IPS-NIHi7 (cell line): ENCODE measurements around the gene PGM3.
"Not testable (repeated sequence)": the region's sequence is repeated elsewhere in the genome, so short reads cannot be mapped to it uniquely, and the experiment has no call there.

ENCODE experiments used
- DNase-seq: peaks from one replicate; pipeline ENCODE4 v3.0.0; 2012; ENCODE audit warnings: mixed read lengths; ENCODE audit errors: extremely low spot score

PGM3 gene, protein sequence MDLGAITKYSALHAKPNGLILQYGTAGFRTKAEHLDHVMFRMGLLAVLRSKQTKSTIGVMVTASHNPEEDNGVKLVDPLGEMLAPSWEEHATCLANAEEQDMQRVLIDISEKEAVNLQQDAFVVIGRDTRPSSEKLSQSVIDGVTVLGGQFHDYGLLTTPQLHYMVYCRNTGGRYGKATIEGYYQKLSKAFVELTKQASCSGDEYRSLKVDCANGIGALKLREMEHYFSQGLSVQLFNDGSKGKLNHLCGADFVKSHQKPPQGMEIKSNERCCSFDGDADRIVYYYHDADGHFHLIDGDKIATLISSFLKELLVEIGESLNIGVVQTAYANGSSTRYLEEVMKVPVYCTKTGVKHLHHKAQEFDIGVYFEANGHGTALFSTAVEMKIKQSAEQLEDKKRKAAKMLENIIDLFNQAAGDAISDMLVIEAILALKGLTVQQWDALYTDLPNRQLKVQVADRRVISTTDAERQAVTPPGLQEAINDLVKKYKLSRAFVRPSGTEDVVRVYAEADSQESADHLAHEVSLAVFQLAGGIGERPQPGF

DNA sequence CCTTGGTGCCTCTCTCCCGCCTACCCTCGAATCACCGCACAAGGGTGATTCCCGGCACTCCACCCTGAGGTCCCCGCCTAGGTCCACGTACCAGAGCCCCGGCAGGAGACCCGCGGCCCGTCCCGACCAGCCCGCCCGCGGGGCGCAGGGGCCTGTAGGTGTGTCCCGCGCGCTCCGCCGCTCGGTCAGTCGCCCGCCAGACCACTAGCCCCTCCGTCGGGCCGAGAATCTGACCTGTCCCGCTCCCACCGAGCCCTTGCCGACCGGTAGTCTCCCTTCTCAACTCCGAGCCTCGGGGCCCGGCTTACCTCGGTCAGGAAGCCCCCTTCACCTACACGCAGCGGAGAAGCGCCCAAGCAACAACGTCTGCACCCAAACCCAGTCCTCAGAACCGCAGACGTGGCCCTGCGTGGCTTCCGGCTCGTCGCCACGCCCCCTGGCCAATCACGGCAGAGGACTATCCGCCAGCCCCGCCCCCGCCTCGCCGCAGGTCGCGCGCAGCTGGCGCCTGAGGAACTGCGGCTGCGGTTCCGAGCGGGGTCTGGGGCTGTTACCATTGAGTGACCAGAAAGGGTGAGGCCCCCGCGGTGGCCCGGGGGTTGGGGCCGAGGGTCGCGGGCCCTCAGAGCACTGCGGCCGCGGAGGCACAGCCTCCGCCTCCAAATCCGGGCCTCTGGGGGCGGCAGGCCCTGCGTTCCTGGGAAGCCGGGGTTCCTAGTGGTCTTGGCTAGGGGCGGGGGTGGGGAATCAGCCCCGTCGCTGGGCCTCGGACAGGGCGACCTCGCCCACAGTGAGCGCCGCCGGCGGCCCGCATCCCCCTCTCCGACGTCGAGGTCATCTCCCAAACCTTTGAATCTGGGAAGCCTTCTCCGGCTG lies at the start of gene PGM3, which contains the start of gene RWDD2A:
PGM3 (minus strand) TSS at position 395 of the 876 bp plus-strand sequence. CDS start 2,253 bp downstream, outside the sequence.
RWDD2A (plus strand) TSS at position 487 of the 876 bp plus-strand sequence. CDS start 1,095 bp downstream, outside the sequence.
- DNase-seq = peak; percentile 98

DNA sequence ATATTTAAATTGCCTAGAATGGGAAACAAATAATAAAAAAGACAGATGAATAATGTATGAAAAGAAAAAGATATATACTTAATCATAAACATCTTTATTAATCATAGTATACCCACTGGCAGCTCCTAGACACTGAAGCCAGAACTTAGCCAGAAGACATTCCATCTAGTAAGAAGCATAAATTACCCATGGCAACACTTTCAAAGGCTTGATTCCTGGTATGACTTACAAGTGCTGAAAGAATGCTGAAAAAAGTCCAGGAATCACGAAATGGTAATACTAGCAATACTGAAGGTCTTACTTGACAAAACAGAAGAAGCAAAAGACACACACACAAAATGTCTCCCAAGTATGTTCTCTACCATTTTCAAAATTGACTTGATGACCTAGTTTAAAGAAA lies 38.1 kb upstream of the PGM3 start:
- no peak for DNase-seq

DNA sequence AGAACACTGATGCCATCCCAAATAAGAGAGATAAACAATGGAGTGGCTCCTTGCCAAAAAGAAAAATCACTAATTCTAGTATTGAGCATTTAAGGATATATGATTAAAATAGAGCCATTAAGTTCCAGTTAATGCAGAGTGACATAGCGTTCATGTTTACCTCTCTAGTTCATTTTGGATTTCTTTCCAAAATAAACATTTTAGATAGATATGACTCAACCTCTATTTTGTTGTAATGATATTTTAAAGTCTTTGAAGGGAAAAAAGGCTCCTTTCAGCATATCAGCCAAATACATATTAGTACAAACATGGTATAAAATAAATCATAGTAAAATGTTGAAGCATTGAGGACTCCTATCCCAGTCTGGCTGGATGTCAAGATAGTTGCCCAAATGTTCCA lies 33.5 kb upstream of the PGM3 start:
- no peak for DNase-seq

DNA sequence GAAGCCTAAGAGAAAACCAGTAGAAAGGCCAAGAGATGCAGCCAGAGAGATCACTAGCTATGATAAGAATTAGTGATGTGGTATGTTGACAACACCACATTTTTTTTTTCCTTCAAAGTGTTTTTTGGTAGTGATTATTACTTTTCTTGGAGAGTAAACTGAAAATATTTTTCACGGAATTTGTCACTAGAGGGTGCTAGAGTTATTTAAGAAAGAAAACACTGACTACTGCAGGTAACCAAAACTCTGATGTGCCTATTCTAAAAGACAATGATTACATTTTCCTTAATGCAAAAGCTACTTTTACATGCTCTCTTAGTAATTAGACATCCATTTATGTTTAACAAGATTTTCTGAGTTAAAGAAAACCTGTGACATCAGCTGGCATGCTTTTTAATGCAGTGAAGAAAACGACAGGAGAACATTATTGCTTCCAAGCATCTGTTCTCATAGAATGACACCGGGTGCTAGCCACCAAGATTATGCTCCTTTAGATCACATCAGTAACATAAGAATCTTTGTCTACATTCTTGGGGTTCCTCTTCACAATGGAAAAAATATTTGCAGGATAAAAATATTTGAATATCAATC lies 28.9 kb upstream of the PGM3 start:
- peak; percentile 27 for DNase-seq

DNA sequence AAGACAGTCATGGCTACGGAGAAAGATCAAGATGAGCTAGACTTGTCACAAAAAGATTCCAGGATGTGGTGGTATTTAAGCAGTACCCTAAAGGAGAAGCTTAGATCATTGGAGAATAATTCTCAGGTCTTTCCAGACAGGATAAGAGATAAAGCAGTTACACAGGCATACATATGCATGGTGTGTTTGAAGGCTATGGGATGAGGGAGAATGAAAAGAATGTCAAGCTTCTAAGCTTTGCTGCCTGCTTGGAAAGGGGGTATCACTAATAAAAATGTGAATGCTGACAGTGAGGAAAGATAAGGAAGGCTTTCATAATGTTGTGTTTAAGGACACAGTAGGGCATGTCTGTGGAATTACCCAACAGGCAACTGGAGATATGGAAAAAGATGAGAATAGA lies 28.2 kb upstream of the PGM3 start:
- DNase-seq = no peak

DNA sequence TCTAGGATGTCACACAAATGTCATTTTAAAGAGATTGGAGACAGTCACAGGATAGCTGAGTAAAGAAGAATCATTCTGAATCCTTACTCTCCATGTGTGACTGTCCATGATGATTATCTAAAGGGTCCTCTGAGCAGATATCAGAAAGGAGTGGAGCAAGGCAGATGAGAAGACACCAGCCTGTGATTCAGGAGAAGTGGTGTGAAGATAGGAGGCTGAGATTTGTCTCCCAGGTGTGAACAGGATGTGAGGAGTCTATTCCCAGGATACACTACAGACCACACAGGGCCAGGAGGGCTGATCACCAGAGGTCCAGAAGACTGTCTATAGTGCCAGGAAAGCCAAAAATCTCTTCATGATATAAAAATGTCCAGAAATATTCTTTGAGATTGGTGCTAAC lies 27.1 kb upstream of the PGM3 start:
- no peak for DNase-seq

DNA sequence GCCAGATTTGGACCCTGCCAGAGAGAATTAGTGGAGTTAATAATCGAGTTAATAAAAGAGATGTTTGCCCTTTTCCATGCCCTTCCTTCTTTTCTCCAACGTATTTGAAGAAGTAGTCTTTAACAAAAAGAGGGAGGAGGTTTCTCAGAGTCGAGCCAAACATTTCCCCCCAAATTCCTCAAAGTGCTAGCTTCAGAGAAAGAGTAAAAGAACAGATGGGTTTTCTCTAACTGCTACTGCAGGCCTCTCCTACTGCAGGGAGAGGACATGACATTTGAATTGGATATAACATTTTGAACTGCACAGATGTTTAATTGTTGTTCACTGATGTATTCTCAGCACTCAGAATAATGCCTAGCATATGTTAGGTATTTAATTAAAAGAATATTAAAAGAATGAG lies 25.6 kb upstream of the PGM3 start:
- DNase-seq = no peak

DNA sequence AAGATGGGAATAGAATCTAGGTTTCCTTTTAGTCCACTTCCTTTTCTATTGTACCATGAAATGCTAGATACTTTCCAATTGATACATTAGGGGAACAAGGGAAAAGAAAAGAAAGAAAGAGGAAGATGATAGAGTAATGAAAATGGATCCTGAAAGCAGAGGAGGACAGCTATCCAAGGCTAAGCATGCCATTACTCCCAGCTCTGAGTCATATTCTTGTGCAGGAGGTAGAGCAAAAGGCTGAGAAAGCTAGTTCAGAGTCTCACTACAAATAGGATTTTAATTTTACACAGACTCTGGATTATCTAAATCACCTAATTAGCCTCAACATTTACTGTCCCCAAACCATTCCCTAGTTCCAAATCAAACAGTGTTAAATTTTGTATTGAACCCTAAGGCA lies 23.7 kb upstream of the PGM3 start:
- DNase-seq = no peak

DNA sequence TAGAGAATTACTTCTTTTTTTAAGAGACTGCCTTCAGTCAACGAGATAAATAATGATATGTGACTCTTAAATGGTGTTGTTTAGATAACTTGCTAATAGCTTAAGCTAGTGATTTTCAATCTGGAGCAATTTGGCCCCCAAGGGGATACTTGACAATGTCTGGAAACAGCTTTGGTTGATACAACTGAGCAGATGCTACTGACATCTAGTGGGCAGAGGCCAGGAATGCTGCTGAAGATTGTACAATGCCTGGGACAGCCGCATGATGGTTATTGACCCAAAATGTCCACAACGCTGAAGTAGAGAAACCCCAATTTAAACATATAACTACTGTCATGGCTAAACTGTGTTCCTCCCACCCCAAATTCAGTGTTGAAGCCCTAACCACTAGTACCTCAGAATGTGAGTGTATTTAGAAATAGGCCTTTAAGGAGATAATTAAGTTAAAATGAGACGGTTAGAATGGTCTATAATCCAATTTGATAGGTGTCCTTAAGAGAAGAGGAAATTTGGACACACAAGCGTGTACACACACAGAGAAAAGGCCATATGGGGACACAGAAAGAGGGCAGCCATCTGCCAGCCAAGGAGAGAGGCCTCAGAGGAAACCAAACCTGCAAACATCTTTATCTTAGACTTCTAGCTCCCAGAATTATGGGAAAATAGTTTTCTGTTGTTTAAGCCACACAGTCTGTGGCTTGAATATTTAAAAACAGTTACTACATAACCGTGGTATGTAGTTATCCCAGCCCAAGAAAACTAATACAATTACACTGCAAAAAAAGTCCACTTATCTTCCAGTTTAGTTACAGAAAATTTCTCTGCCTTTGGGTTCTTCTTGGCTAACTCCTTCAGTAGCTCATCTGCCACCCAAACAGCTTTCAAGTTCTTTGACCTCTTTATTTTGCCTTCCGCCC lies 22.3 kb upstream of the PGM3 start:
- DNase-seq = peak; percentile 40

DNA sequence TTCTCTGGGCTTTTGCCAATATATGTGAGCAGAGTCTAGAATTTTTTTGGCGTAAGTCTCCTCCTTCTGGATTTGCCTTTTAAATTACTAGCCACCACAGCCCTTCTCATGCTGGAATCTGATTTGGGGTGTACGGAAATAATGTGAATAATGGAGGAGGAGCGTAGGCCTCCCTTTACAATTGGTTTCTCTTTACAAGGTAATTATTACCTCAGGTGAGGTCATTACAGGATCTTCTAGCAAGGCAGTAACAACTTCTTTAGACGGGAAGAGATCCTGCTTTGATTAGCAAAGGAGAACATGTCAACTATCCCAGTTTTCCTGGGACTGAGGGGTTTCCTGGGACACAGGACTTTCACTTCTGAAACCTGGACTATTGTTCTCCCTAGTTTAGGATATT lies 9.0 kb upstream of the PGM3 start:
- no peak for DNase-seq

DNA sequence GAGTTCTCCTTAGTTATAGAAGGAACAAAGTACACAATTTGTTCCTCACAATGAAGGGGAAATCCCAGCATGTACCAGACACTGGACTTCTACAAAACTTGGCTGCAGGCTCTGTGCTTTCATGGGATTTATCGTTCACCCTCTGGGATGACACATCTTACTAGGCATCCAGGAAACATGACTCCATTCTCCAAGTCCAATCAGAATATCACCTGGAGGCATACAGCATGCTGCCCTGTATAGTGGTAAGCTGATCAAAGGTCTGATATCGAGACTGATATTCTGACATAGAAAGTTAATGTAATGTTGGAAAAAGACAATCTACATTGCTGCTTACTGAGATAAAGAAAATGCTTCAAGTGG lies 6.8 kb upstream of the PGM3 start:
- no peak for DNase-seq

DNA sequence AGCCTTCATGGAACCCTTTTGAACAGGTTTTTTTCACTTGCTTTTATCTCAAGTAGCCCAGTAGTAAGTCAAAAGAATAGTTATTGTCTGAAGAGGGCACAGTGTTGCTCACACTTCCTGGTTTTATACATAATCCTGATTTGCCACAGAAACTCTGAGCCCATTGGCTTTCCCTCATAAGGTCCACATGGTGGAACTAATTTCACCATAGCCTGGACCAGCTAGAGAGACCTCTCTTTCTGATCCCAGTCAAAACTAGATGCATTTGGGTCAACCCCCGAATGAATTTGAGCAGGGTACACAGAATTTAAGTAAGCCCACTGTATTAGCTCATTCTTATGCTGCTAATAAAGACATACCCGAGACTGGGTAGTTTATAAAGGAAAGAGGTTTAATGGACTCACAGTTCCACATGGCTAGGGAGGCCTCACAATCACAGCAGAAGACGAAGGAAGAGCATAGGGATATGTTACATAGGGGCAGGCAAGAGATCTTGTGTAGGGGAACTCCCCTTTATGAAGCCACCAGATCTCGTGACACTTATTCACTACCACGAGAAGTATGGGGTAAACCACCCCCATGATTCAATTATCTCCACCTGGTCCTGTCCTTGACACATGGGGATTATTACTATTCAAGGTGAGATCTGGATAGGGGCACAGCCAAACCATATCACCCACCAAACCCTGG lies 6.3 kb upstream of the PGM3 start:
- DNase-seq = no peak

DNA sequence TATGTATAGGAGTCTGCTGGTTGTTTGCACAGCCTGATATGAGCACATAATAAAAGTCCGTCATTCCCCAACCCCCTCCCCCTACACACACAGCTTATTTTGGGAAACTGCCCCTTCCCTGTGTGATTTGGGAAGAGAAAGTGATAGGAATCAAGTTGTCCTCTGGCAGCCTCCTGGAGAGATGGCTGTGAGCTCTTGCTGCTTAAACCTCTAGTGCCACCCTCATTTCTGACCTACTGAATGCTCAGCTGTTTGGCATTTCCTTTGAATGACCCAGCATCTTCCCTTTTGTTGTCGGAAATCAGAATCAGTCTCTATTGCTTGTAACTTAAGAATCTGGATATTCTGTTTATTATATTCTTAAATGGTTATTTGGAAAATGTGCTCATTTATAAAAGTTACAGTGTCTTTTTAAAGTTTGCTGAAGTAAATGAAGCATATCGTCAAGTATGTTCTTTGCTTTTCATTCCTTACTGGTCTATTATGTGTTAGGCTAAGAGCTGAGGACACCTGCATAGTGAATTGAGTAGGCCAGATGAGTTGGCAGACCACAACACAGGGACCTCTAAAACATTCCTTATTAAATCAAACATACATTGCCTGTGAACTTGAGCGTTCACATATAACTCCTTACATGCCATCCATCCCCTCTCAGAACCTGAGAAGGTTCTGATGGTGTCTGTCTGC lies 5.6 kb upstream of the PGM3 start:
- no peak for DNase-seq

DNA sequence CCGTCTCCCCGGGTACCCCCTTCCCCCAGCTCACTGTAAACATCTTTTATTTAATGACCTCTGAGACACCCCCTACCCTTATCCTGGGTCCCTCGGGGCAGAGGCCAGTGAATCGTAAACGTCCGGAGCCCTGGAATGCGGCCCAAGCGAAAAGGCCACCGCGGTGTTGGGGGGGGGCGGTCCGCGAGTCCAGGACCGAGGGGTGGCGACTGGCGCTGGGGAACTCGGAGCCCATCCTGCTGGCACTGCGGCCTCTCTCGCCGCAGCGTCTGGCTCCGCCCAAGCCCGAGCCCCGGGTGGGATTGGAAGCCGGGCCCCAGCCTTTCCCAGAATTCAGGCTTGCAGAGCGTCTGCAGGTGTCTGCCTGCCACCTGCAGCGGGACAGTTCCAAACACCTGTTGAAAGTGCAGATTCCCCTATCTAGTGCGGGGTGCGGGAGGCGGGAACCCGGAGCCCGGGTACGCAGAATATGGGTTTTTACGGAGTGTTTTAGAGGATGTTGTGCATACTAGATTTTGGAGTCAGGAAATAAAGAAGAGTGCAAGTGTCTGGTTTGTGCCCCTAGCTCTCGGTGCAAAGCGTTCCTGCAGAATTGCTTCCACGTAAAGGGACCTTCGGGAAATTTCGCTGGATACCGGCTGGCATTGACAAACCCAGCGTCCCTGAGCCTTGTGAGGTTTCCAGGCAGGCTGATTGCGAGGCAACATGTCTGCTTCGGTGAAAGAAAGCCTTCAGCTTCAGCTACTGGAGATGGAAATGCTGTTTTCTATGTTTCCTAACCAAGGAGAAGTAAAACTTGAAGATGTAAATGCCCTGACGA lies 892 bp upstream of the PGM3 start:
- peak; percentile 89 for DNase-seq

DNA sequence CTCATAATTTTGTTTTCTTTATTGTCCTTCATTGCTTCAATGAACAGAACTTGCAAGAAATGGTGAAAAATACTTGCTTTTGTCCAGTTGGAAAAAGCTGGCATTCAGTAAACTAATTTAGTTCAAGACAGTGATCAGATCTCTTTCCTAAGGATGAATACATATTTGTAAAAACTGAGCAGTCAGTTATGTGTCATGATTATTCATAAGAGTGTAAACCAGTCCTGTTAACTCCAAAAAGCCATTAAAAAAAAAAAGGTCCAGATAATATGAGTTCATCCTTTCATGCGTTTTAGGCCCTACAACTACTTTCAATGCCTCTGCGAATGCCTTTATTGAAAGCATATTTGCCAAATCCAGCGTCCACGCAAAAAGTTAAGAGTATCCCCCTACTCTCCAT lies 609 bp downstream of the PGM3 start:
- DNase-seq = no peak

DNA sequence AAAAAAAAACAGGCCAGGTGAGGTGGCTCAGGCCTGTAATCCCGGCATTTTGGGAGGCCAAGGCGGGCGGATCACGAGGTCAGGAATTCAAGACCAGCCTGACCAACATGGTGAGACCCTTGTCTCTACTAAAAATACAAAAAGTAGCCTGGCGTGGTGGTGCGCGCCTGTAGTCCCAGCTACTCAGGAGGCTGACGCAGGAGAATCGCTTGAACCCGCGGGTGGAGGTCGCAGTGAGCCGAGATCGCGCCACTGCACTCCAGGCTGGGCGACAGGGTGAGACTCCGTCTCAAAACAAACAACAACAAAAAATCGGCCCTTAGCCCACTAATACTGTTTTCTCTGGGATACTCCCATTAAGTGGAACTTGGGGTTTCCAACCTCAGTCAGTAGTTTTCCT lies 1.1 kb downstream of the PGM3 start:
- not testable (repeated sequence) for DNase-seq

DNA sequence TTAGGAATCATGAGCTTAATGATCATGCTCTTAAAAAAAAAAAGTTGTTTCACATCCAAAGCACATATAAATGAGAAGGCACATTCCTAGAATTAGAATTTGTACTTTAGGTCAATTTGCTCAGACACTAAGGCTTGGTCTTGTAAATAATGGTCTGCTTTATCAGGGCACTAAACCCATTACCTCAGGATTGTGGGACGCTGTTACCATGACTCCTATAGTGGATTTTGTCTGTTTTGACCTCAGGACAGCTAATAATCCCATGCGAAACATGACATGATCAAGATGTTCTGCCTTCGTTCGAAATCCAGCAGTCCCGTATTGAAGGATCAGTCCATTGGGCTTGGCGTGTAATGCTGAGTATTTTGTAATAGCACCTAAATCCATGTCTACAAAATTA lies 2.4 kb downstream of the PGM3 start:
- no peak for DNase-seq

DNA sequence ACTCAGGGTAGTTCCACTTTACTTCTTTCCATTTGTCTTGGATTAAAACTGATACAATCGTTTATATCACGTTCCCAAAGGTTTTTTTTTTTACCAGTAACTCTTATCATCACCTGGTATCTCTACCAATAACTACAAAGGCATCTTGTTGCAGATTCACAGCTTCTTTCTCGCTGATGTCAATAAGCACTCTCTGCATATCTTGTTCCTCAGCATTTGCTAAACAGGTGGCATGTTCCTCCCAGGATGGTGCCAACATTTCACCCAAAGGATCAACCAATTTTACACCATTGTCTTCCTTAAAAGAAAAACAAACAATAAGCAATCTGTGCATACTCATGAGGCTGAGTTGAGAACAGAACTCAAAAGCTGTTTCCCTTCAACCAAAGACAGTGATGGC lies 4.6 kb downstream of the PGM3 start:
- no peak for DNase-seq

DNA sequence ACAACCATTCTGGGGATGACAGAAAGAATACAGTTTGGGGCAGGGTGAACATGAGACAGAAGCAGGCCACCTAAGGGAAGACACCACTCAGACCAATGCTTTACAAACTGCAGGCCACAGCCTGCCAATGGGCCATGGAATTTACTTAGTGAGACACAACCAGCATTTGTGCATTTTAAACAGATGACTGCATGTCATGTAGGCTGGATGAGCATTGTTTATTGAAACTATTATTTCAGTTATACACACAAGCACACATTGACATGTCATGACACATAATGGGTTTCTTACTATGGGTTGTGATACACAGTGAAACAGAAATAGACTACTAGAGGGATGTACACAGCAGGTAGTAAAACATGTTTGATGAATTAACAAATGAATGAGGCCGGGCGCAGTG lies 8.0 kb downstream of the PGM3 start:
- DNase-seq = no peak
